Uterus (tissue), 2 donors: ENCODE data around the gene FAM53B.

ENCODE experiments used
- CTCF ChIP-seq, 4 experiments: fragments of 200-600 bp in 2 of 4; fragments of 450-650 bp in 2 of 4; sonication (generic) in 2 of 4; IDR thresholded peaks; one replicate each; pipeline ENCODE4 v1.5.1; 2016 to 2019; ENCODE audit warnings: antibody characterized with exemption in 4 of 4, mild to moderate bottlenecking in 2 of 4, moderate library complexity in 1 of 4
- POLR2A ChIP-seq, 2 donors: fragments of 450-650 bp; IDR thresholded peaks; one replicate each; pipeline ENCODE4 v1.6.1; 2016; ENCODE audit warnings: antibody characterized with exemption in 2 of 2, mild to moderate bottlenecking in 1 of 2, moderate library complexity in 1 of 2

DNA sequence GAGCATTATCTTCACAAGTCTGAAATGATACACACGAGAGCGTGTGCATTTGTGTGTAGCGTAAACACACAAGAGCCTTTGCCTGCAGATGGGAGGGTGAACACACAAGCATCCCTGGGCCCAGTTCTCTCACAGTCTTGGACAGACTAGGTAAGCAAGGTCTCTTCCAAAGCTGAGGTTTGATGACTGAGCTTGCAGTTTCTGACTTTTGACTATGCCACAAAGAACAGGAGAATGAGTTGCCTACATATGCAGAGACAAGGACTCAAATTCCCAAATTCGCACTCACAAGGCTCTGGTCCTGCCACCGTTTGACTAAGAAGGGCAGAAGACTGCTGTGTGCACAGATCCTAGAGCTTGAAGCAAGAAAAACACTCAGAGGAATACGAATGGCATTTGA lies 55.8 kb downstream of the FAM53B start:
- no peak for TF ChIP-seq CTCF (IDR thresholded peaks at IDR 0.05)
- TF ChIP-seq POLR2A (IDR thresholded peaks at IDR 0.05) = no peak
